Thoracic aorta (tissue), 2 donors: ENCODE results near the gene EPHA4. TPM values are rescaled to one million over a fixed set of nuclear protein-coding genes. Genes with fewer than 3 reads are reported as not detected.
A peak's percentile ranks its signal among the peaks of the same experiment; 100 is the strongest.

ENCODE experiments used
- ATAC-seq: fragments of 150-250 bp; one replicate; pipeline ENCODE4 v1.8.0; 2017; ENCODE audit warnings: low read depth; ENCODE audit not compliant: insufficient number of reproducible peaks, low FRiP score
- DNase-seq: peaks from one replicate; pipeline ENCODE4 v3.0.0-alpha.2; 2020; ENCODE audit warnings: low spot score
- H3K27ac ChIP-seq, 2 donors: fragments of 200-600 bp; sonication (generic); 1 replicate in 1 of 2; 2 replicates in 1 of 2; pipeline ENCODE4 v1.5.1; 2016; ENCODE audit warnings: mild to moderate bottlenecking in 2 of 2, moderate library complexity in 2 of 2
- H3K27me3 ChIP-seq: fragments of 200-600 bp; sonication (generic); replicated peaks from 2 replicates; pipeline ENCODE4 v1.6.0; 2016; ENCODE audit warnings: mild to moderate bottlenecking; ENCODE audit not compliant: insufficient read depth
- H3K36me3 ChIP-seq: fragments of 200-600 bp; sonication (generic); one replicate; pipeline ENCODE4 v1.5.1; 2016
- H3K4me1 ChIP-seq, 2 donors: fragments of 200-600 bp; sonication (generic); 1 replicate in 1 of 2; 2 replicates in 1 of 2; pipeline versions ENCODE4 v1.5.1 to v1.6.0; 2016; ENCODE audit warnings: low read depth in 2 of 2, mild to moderate bottlenecking in 1 of 2; ENCODE audit not compliant: control insufficient read depth in 1 of 2
- H3K4me3 ChIP-seq: fragments of 200-600 bp; sonication (generic); 2 replicates; pipeline ENCODE4 v1.5.1; 2016; ENCODE audit warnings: mild to moderate bottlenecking
- H3K9me3 ChIP-seq: fragments of 200-600 bp; sonication (generic); 2 replicates; pipeline ENCODE4 v1.5.1; 2016
- total RNA-seq, 2 donors: library from RNA; depleted of rRNA; stranded (reverse); fragments of >200 nt; gene quantifications; one replicate each; pipeline versions ENCODE4 v1.1.0 to v1.2.3, GENCODE V29; 2016
- TF ChIP-seq, protein P1 (sequence below): fragments of 200-600 bp; sonication (generic); IDR thresholded peaks from one replicate; pipeline ENCODE4 v1.5.1; 2019; ENCODE audit warnings: antibody characterized with exemption

Gene EPHA4
- total RNA-seq, 2 donors from 2014 or later: 20.4 to 53.3 TPM

DNA sequence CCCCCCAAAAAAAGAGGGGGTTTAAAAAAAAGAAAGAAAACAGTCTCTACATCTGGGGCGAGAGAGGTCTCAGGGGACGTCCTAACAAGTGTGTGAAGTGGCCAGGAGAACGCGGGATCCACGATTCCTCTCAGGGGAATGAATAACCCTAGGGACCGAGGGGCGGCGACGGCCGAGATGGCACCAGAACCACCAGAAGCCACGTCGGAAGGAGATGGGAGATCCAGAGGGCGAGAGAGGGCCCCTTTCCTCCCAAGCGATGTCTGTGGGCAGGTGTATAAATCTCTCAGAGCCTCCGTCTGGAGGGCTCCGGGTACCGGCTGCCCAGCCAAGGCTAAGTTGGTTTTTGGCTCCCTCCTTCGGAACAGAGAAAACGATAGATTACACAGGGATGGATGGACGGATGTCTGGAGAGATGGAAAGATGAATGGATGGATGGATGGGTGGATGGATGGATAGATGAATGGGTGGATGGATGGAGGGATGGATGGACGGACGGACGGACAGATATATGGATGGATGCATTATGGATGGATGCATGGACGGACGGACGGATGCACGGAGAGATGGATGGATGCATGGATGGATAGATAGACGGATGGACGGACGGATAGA, 1.7 kb downstream of the EPHA4 start:
- peaks cover 2 to 35% of the 10 kb centered on the region in 2 donors for H3K4me1 ChIP-seq
- H3K36me3 ChIP-seq: no peaks in the 10 kb centered on the region
- H3K27ac ChIP-seq: no peak overlapping the region
- ATAC-seq: no peak
- no peak for DNase-seq
- TF ChIP-seq, protein P1, sequence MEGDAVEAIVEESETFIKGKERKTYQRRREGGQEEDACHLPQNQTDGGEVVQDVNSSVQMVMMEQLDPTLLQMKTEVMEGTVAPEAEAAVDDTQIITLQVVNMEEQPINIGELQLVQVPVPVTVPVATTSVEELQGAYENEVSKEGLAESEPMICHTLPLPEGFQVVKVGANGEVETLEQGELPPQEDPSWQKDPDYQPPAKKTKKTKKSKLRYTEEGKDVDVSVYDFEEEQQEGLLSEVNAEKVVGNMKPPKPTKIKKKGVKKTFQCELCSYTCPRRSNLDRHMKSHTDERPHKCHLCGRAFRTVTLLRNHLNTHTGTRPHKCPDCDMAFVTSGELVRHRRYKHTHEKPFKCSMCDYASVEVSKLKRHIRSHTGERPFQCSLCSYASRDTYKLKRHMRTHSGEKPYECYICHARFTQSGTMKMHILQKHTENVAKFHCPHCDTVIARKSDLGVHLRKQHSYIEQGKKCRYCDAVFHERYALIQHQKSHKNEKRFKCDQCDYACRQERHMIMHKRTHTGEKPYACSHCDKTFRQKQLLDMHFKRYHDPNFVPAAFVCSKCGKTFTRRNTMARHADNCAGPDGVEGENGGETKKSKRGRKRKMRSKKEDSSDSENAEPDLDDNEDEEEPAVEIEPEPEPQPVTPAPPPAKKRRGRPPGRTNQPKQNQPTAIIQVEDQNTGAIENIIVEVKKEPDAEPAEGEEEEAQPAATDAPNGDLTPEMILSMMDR: no peak
- no peaks in the 10 kb centered on the region for H3K9me3 ChIP-seq
- no peaks in the 10 kb centered on the region for H3K27me3 ChIP-seq
- peak overlapping the region; percentile 87 for H3K4me3 ChIP-seq

DNA sequence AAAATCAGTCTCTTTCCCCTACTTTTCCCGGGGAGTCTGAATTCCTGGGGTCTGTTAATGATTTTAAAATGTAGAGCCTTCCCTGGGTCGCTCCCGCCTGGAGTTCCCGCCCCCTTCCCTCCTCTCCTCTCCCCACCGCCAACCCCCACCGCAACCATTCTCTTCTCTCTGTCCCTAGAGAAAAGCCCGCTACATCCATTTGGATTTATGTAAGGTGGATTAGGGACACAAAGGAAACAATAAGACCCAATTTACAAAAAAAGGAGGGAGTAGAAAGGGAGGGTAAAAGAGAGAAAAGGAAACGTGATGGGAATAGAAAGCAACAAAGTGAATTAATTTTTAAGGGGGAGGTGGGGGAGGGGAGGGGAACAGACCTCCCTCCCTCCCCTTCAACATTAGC, 2.2 kb downstream of the EPHA4 start:
- Histone ChIP-seq H3K27ac (no peak overlapping the region), H3K4me1 (peaks cover 2 to 39% of the 10 kb centered on the region in 2 donors)

DNA sequence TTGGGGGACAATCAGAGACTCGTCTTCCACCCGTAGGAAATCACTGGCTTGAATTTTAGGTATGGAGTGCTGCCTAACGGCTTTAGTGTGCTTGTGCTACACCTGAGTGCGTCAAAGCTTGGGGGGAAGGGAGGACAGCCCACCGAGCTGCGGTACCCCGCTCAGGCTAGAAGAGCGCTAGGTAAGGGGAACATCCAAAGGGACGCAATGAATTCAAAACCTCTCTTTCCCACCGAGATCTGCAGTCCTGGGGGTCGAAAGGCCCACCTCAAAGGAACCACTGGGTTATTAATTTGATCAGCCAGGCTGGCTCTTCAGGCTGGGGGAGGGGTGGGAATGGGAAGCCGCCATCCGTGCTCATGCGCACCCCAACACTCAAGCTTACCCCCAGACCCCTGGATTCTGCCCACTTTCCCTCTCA, 2.7 kb downstream of the EPHA4 start:
- Histone ChIP-seq H3K36me3 (no peaks in the 10 kb centered on the region), H3K9me3 (no peaks in the 10 kb centered on the region), H3K27ac (no peak overlapping the region), H3K4me3 (peak overlapping the region; percentile 87), H3K4me1 (peaks cover 2 to 40% of the 10 kb centered on the region in 2 donors), H3K27me3 (no peaks in the 10 kb centered on the region)
- ATAC-seq: no peak
- TF ChIP-seq, protein P1: no peak
- DNase-seq: no peak

More for the DNA sequence above, 2.2 kb downstream of the EPHA4 start:
- DNase-seq (no peak), ATAC-seq (no peak)
- TF ChIP-seq, protein P1: no peak
- Histone ChIP-seq H3K9me3 (no peaks in the 10 kb centered on the region), H3K27me3 (no peaks in the 10 kb centered on the region), H3K36me3 (no peaks in the 10 kb centered on the region), H3K4me3 (peak overlapping the region; percentile 87)

DNA sequence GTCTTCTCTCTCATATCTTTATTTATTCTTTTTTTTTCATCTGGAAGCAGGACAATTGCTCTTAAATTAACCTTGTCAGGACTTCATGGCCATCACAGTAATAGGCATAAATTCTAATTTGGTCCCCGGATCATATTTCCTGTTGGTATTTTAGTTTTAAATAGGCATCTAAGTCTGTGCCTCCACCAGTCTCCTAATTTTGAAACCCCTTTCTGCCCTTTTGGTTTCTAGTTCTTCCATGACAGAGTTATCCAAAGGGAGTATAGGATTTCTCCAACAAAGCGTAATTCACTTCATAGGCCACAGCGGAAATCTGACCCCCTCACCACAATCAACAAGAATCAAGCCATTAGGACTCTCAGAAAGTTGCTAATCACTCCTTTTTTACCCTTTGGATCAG, 3.8 kb downstream of the EPHA4 start:
- H3K4me3 ChIP-seq: no peak overlapping the region
- no peak for ATAC-seq
- peaks cover 2 to 40% of the 10 kb centered on the region in 2 donors for H3K4me1 ChIP-seq
- TF ChIP-seq, protein P1: no peak
- H3K36me3 ChIP-seq: no peaks in the 10 kb centered on the region
- peak overlapping the region; percentile 23 to 32 for H3K27ac ChIP-seq
- no peaks in the 10 kb centered on the region for H3K27me3 ChIP-seq
- DNase-seq: no peak
- H3K9me3 ChIP-seq: no peaks in the 10 kb centered on the region

DNA sequence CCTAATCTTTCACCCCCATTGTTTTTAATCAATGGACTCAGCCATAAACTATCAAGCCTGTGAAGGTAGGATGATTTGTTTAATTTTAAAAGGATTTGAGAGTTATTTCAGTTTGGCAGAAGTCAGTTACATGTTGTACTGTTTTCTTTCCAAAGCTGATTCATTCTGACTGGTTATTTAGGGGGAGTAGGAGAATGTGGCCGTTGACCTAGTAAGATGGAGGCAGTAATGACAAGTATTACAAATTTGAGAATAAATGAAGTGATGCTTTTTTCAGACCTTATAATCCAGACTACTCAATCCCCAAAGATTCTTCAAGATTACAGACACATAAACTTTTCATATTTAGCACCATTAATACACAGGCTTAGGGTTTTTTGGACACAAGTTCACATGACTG, 4.3 kb downstream of the EPHA4 start:
- Histone ChIP-seq H3K9me3 (no peaks in the 10 kb centered on the region), H3K4me3 (no peak overlapping the region), H3K27me3 (no peaks in the 10 kb centered on the region), H3K4me1 (peaks cover 2 to 40% of the 10 kb centered on the region in 2 donors), H3K36me3 (no peaks in the 10 kb centered on the region), H3K27ac (peak overlapping the region; percentile 23 to 32)
- ATAC-seq: no peak
- TF ChIP-seq, protein P1: no peak
- no peak for DNase-seq
